Ovary (tissue), 9 donors: ENCODE measurements around the gene GNB1L. TPM values are rescaled to one million over a fixed set of nuclear protein-coding genes. Genes with fewer than 3 reads are reported as not detected.

Source experiments
- DNase-seq, 5 donors: peaks; one replicate each; pipeline ENCODE4 v3.0.0-alpha.2; 2019 to 2020
- H3K27ac ChIP-seq, 2 donors: fragments of 200-600 bp; one replicate each; pipeline versions ENCODE4 v1.5.1 to v1.8.0; 2019 to 2022
- H3K27me3 ChIP-seq: fragments of 200-600 bp; one replicate; pipeline ENCODE4 v1.8.0; 2022
- H3K36me3 ChIP-seq: fragments of 200-600 bp; sonication (generic); one replicate; pipeline ENCODE4 v1.5.1; 2019
- H3K4me1 ChIP-seq: one replicate; pipeline ENCODE4 v1.8.1; 2013; ENCODE audit warnings: mild to moderate bottlenecking, moderate library complexity; ENCODE audit not compliant: insufficient read depth
- H3K4me3 ChIP-seq: fragments of 200-600 bp; sonication (generic); one replicate; pipeline ENCODE4 v1.5.1; 2017
- H3K9me3 ChIP-seq, 2 donors: fragments of 200-600 bp in 1 of 2; sonication (generic) in 1 of 2; one replicate each; pipeline versions ENCODE4 v1.5.1 to v1.8.1; 2013 to 2019; ENCODE audit warnings: mild to moderate bottlenecking in 1 of 2, moderate library complexity in 1 of 2
- EP300 ChIP-seq: sonication (generic); formaldehyde crosslinking; IDR thresholded peaks from one replicate; pipeline ENCODE4 v1.6.1; 2017; ENCODE audit warnings: antibody characterized with exemption
- POLR2A ChIP-seq: fragments of 450-650 bp; IDR thresholded peaks from one replicate; pipeline ENCODE4 v1.6.1; 2017; ENCODE audit warnings: antibody characterized with exemption, mild to moderate bottlenecking, moderate library complexity
- WGBS, 3 donors: extraction: QIAGEN DNeasy Blood & Tissue Kit in 1 of 3; methylation state at CpG; one replicate each; pipeline versions ENCODE4 v1.1.5 to v1.1.7; 2013 to 2017; 5-methylcytosine and 5-hydroxymethylcytosine counted together
- intact Hi-C, 4 donors: fragments of 100-400 bp; cut with DNase I; formaldehyde crosslinking; loops; one replicate each; pipeline versions ENCODE4 v1.11.0 to v1.15.1; 2022 to 2023
- polyA plus RNA-seq, 2 donors: library from polyadenylated mRNA; stranded (reverse); fragments of 200-250 nt in 1 of 2; fragments of 350-450 nt in 1 of 2; fragmentation: Illumina TruSeq in 1 of 2; extraction: RNeasy Lipid Tissue Mini Kit (QIAGEN cat#74804) in 1 of 2; gene quantifications; one replicate each; pipeline ENCODE4 v1.2.3, GENCODE V29; 2013 to 2014
- total RNA-seq, 7 donors: library from RNA; depleted of rRNA in 2 of 7; stranded (reverse); fragments of >200 nt in 2 of 7; fragmentation: NEBNext Ultra II Directional in 3 of 7; extraction: Animal tissue kit (Norgen Biotek cat#: 25700) in 3 of 7; gene quantifications; one replicate each; pipeline versions ENCODE4 v1.1.0 to v1.2.4, GENCODE V29; 2016 to 2023
- TF ChIP-seq, protein P1 (sequence below), 3 donors: fragments of 450-650 bp in 2 of 3; fragments of 200-600 bp in 1 of 3; IDR thresholded peaks; one replicate each; pipeline versions ENCODE4 v1.5.1 to v1.8.0; 2016 to 2022; ENCODE audit warnings: antibody characterized with exemption in 3 of 3, mild to moderate bottlenecking in 1 of 3
- donor health status: DM: no; HTN: no; CAD: no; lungs with moderate emphysema.
- donor health status: DM: no; HTN: no; CAD: no.
- donor health status: Bipolar disorder and iron deficiency.
- donor health status: DM: yes; HTN: yes; CAD: no.
- donor health status: DM: no; HTN: no; CAD: no.
- donor health status: DM: yes; HTN: yes; CAD: no.

The GNB1L gene
- total and polyA plus RNA-seq, 9 donors, result 3.1 to 14.9 (median 5.8) TPM; not detected in 1

DNA sequence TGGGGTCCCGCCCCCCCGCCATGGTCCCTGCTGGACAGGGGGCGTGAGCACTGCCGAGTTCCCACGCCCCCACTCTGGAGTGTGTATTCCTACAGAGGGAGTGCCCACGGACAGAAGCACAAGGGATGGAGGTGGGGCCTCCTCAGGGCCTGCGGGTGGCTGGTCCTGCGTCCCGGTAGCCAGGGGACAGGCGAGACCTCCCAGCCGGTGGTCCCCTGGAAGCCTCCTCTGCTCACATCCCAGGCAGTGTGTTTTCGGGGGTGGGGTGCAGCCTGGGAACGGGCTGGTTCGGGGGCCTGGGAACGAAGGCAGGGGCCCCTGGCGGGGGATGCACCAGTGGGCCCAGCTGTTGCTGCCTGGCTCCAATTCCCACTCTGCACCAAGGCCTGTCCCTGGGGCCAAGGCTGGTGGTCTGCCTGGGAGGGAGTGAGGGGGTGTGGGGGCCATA lies 115.2 kb downstream of the GNB1L start:
- Histone ChIP-seq H3K9me3 (no peaks in the 10 kb centered on the region), H3K36me3 (no peaks in the 10 kb centered on the region), H3K27ac (no peak overlapping the region), H3K27me3 (no peaks in the 10 kb centered on the region), H3K4me1 (no peaks in the 10 kb centered on the region), H3K4me3 (no peak overlapping the region)
- no peak for TF ChIP-seq EP300
- TF ChIP-seq POLR2A, result no peak
- TF ChIP-seq, protein P1, sequence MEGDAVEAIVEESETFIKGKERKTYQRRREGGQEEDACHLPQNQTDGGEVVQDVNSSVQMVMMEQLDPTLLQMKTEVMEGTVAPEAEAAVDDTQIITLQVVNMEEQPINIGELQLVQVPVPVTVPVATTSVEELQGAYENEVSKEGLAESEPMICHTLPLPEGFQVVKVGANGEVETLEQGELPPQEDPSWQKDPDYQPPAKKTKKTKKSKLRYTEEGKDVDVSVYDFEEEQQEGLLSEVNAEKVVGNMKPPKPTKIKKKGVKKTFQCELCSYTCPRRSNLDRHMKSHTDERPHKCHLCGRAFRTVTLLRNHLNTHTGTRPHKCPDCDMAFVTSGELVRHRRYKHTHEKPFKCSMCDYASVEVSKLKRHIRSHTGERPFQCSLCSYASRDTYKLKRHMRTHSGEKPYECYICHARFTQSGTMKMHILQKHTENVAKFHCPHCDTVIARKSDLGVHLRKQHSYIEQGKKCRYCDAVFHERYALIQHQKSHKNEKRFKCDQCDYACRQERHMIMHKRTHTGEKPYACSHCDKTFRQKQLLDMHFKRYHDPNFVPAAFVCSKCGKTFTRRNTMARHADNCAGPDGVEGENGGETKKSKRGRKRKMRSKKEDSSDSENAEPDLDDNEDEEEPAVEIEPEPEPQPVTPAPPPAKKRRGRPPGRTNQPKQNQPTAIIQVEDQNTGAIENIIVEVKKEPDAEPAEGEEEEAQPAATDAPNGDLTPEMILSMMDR (IDR thresholded peaks at IDR 0.05), result no peak
- intact Hi-C loops, result no loop called here
- 40 to 59% (median 48%) methylated on average over 9 to 16 of the region's 16 CpGs for WGBS, 3 donors
- DNase-seq, result no peak

DNA sequence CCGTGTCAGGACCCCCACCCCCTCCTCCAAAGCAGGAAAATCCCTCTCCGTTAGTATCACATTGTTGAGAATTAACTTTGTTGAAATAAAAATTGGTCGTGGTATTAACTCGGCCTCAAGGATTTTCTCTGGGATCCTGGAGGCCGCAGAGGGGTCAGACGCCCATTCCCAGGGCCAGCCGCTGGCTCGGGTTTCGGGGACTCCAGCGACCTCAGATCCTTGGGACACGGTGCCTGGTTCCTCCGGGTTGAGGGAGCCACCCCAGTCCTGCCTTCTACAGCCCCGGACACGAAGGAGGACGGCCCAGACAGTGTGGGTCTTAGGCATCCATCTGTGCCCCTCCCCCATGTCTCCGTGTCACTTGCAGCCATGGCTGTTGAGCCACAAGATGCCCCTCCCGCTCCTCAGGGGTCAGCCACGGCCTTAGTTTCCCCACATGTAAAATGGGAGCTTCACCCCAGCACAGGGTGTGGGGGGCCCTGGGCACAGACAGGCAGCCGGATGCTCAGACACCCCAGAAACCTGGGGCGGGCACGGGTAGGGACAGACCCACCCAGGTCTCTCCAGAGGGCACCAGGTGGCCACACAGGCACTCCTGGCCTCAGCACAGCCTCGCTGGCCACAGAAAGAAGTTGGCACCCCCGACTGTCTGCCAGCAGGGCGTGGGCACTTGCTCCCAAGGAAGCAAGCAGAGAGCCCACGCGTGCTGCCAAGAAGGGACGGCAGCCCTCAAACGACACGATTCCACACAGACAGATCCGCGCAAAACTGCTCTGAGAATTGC lies 115.8 kb downstream of the GNB1L start:
- H3K27ac ChIP-seq, result no peak overlapping the region
- no peaks in the 10 kb centered on the region for H3K9me3 ChIP-seq
- DNase-seq, result no peak
- H3K4me3 ChIP-seq, result no peak overlapping the region
- intact Hi-C loops, result no loop called here
- H3K27me3 ChIP-seq, result no peaks in the 10 kb centered on the region
- 61 to 66% (median 63%) methylated on average over 31 of the region's 31 CpGs for WGBS, 3 donors
- H3K4me1 ChIP-seq, result no peaks in the 10 kb centered on the region
- TF ChIP-seq, protein P1 (IDR thresholded peaks at IDR 0.05), result no peak
- TF ChIP-seq POLR2A (no peak), EP300 (no peak)
- H3K36me3 ChIP-seq, result no peaks in the 10 kb centered on the region

DNA sequence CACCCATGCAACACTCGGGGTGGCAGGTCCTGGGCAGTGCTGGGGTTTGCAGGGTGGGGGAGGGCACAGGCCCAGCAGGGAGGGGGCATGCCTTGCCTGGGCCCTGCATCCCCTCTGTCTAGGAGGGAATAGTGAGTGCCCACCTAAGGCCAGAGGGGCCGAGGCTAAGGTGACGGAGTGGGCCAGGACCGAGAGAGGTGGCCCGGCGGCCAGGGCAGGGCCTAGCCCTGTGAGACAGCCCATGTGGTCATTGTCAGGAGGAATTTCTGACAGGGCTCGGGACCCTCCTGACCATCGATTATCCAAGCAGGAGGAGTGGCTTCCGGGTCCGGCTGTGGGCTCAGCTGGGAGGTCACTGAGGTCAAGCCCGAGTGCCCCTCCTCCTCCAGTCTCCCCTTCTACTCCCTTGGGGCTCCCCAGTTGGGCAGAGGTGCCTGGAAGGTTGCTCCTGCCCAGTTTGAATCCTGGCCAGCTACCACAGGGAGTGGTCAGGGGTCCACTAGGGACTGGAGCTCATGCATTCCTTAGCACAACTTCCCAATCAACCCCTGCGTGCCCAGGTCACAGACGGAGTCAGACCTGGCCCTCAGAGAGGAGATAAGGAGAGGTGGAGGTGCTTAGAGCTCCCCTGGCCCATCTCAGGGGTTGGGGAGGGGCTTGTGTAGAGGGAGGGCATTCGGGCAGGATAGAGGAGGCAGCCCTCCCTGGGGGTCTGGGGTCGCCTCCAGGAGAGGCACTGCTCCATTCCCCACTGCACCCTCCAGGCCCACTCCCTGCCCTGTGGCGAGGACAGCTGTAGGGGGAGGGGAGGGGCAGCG lies 116.6 kb downstream of the GNB1L start:
- Histone ChIP-seq H3K36me3 (no peaks in the 10 kb centered on the region), H3K9me3 (no peaks in the 10 kb centered on the region), H3K27ac (no peak overlapping the region), H3K4me1 (no peaks in the 10 kb centered on the region), H3K27me3 (no peaks in the 10 kb centered on the region), H3K4me3 (no peak overlapping the region)
- DNase-seq, result no peak
- TF ChIP-seq POLR2A (no peak), EP300 (no peak)
- TF ChIP-seq, protein P1 (IDR thresholded peaks at IDR 0.05), result no peak
- 70 to 75% (median 72%) methylated on average over 12 to 17 of the region's 17 CpGs for WGBS, 3 donors
- intact Hi-C loops, result no loop called here

DNA sequence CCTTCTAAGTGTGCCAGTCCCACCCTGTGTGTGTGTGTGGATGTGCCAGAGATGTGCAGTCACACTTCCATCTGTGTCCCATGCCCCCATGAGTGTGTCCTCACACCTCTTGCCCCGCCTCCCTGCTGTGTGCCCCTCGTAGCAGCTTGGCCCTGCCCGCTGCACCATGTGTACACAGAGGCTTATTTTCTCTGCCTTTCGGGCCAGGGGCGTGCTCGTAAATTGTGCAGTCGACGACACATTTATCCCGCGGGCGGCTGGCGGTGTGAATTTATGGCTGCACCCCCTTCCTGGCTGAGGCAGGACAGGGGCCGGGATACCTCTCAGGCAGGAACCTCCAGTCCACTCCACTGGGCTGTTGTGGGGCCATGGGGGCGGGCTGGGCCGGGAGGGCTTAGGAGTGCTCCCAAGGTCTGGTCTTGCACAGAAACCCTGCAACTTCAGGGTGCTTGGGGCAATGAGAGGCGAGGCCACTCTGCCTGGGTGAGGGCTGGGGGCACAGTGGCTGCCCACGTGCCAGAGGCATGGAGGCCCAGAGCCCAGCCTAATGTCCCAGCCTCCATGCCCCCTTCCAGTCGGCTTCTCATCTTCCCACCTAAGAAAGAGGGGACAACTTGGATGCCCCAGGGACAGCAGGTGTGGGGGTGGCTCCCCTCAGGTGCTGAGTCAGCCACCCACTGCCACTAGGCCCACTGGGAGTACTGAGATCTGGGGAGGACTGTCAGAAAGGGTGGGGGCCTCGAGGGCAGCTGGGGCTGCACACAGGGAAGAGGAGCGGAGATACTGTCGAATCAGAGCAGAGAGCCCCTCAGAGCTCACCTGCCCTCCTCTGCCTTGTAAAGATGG lies 118.8 kb downstream of the GNB1L start:
- no peaks in the 10 kb centered on the region for H3K27me3 ChIP-seq
- no peaks in the 10 kb centered on the region for H3K4me1 ChIP-seq
- H3K36me3 ChIP-seq, result no peaks in the 10 kb centered on the region
- no peak overlapping the region for H3K27ac ChIP-seq
- intact Hi-C loops, result no loop called here
- no peak overlapping the region for H3K4me3 ChIP-seq
- H3K9me3 ChIP-seq, result no peaks in the 10 kb centered on the region
- TF ChIP-seq, protein P1 (IDR thresholded peaks at IDR 0.05), result no peak
- TF ChIP-seq EP300 (no peak), POLR2A (no peak)
- DNase-seq, result no peak
- WGBS, 3 donors, result 80 to 87% (median 84%) methylated on average over 21 of the region's 21 CpGs
